ENCODE measurements around the gene COL1A1.

COL1A1 gene

GRCh38 chr17:50151937-50152547, 49.4 kb downstream of the COL1A1 start:
- Histone ChIP-seq H3K27ac (replicated peaks) (peak overlapping the region; percentile 81), H3K4me3 (replicated peaks; ENCODE audit: insufficient read depth, low read length) (peak overlapping the region; percentile 79), H3K27me3 (ENCODE audit: insufficient read depth, poor library complexity, severe bottlenecking) (no peaks in the 10 kb centered on the region)
- DNase-seq (ENCODE audit: low read depth in 1 of 2, low spot score in 1 of 2): peak; percentile 77 to 91
- TF ChIP-seq, protein P1, sequence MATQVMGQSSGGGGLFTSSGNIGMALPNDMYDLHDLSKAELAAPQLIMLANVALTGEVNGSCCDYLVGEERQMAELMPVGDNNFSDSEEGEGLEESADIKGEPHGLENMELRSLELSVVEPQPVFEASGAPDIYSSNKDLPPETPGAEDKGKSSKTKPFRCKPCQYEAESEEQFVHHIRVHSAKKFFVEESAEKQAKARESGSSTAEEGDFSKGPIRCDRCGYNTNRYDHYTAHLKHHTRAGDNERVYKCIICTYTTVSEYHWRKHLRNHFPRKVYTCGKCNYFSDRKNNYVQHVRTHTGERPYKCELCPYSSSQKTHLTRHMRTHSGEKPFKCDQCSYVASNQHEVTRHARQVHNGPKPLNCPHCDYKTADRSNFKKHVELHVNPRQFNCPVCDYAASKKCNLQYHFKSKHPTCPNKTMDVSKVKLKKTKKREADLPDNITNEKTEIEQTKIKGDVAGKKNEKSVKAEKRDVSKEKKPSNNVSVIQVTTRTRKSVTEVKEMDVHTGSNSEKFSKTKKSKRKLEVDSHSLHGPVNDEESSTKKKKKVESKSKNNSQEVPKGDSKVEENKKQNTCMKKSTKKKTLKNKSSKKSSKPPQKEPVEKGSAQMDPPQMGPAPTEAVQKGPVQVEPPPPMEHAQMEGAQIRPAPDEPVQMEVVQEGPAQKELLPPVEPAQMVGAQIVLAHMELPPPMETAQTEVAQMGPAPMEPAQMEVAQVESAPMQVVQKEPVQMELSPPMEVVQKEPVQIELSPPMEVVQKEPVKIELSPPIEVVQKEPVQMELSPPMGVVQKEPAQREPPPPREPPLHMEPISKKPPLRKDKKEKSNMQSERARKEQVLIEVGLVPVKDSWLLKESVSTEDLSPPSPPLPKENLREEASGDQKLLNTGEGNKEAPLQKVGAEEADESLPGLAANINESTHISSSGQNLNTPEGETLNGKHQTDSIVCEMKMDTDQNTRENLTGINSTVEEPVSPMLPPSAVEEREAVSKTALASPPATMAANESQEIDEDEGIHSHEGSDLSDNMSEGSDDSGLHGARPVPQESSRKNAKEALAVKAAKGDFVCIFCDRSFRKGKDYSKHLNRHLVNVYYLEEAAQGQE (IDR thresholded peaks at IDR 0.05; ENCODE audit: insufficient replicate concordance, low read depth): no peak
- TF ChIP-seq POLR2AphosphoS5 (IDR thresholded peaks at IDR 0.05; ENCODE audit: low read depth) (peak; percentile 73), GABPA (IDR thresholded peaks at IDR 0.05; ENCODE audit: low read depth) (no peak), CTCF (IDR thresholded peaks at IDR 0.05; ENCODE audit: insufficient read depth, low read length) (no peak), SPI1 (IDR thresholded peaks at IDR 0.05; ENCODE audit: borderline replicate concordance, low read depth) (peak; percentile 83)

DNA sequence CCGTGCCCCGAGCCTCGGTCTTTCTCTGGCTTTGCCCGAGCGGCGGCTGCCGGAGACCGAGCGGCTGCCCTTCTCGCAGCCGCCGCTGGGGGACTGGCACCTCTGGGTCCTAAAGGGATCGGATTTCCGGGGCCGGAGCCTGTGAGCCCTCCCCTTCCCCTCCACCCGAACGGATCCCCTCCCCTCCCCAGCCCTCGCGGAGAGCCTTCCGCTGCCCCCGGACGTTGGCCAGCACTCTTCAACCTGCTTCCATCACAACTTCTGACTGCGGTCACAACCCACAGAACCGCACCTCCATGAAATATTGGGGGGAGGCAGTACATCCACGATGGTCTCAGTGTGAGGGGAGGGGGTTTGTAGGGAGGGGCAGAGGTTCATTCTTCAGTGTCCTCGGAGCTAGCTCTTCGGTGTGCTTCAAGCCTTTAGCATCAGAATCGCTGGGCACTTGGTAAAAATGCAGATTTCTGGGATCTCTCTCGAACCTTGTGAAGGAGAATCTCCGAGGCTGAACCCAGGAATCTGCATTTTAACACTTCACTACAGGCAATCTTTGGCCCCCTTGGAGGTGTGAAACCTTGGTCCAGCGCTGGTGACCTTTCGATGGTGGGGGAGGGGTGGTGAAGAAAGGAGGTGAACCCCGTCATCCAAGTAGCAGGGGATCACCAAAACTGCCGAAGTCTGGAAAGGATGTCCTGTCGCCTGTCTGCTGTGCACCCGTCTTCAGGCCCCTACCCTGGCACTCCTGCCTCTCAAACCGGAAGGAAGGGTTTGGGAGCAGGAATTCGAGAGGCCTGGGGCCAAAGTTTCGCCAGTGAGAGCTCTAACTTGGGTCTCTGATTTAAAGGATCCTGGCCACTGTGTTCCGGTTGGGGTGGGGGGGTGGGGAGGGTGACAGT, 50.1 kb downstream of the COL1A1 start:
- H3K27ac ChIP-seq (replicated peaks): peak overlapping the region; percentile 81

More for the DNA sequence above, 50.1 kb downstream of the COL1A1 start:
- no peaks in the 10 kb centered on the region for H3K27me3 ChIP-seq (ENCODE audit: insufficient read depth, poor library complexity, severe bottlenecking)
- DNase-seq (ENCODE audit: low read depth in 1 of 2, low spot score in 1 of 2): peak; percentile 90 to 94
- TF ChIP-seq, protein P1 (IDR thresholded peaks at IDR 0.05; ENCODE audit: insufficient replicate concordance, low read depth): no peak
- TF ChIP-seq GABPA (IDR thresholded peaks at IDR 0.05; ENCODE audit: low read depth) (peak; percentile 73), POLR2AphosphoS5 (IDR thresholded peaks at IDR 0.05; ENCODE audit: low read depth) (peak; percentile 48), CTCF (IDR thresholded peaks at IDR 0.05; ENCODE audit: insufficient read depth, low read length) (peak; percentile 46), SPI1 (IDR thresholded peaks at IDR 0.05; ENCODE audit: borderline replicate concordance, low read depth) (no peak)
- H3K4me3 ChIP-seq (replicated peaks; ENCODE audit: insufficient read depth, low read length): peak overlapping the region; percentile 79

All from HL-60 (cell line).